SU-DHL-6 (cell line): ENCODE measurements around the gene JPH3.

ENCODE experiments used
- CTCF ChIP-seq: fragments of 200-600 bp; sonication (generic); IDR thresholded peaks from one replicate; pipeline ENCODE4 v1.5.1; 2017; ENCODE audit warnings: antibody characterized with exemption, mild to moderate bottlenecking, low read length, moderate library complexity; ENCODE audit not compliant: insufficient read depth, poor library complexity, severe bottlenecking
- EZH2phosphoT487 ChIP-seq: fragments of 200-600 bp; sonication (generic), shearing (Covaris generic); conservative IDR thresholded peaks from 2 replicates; pipeline ENCODE4 v1.6.1; 2018; ENCODE audit warnings: mild to moderate bottlenecking, antibody characterized with exemption, low read length, moderate library complexity, mixed read lengths

GRCh38 chr16:87634411-87634810 lies 32.1 kb downstream of the JPH3 start:
- TF ChIP-seq CTCF: no peak
- no peak for TF ChIP-seq EZH2phosphoT487
